Measurements from ENCODE around the gene PAQR7. TPM values are rescaled to one million over a fixed set of nuclear protein-coding genes. Genes with fewer than 3 reads are reported as not detected.

PAQR7 gene
- total RNA-seq, 1 donor from 2014 or later: 10.8 TPM

GRCh38 chr1:25876693-25877077 lies 1.2 kb upstream of the PAQR7 start:
- intact Hi-C loops (cut with DNase I): no loop called here
- Histone ChIP-seq H3K27me3 (no peaks in the 10 kb centered on the region), H3K4me3 (no peak overlapping the region), H3K36me3 (no peaks in the 10 kb centered on the region), H3K27ac (peak overlapping the region; percentile 83), H3K9me3 (no peaks in the 10 kb centered on the region), H3K4me1 (peaks cover 19% of the 10 kb centered on the region)
- TF ChIP-seq CTCF (IDR thresholded peaks at IDR 0.05): no peak
- ATAC-seq (no peak), DNase-seq (no peak)

- Histone ChIP-seq H3K36me3 (no peaks in the 10 kb centered on the region), H3K9me3 (no peaks in the 10 kb centered on the region), H3K4me1 (peaks cover 25% of the 10 kb centered on the region), H3K27me3 (no peaks in the 10 kb centered on the region), H3K27ac (peak overlapping the region; percentile 83), H3K4me3 (peak overlapping the region; percentile 69)
- DNase-seq (peak; percentile 80), ATAC-seq (peak; percentile 66)
- intact Hi-C loops (cut with DNase I): no loop called here
- TF ChIP-seq CTCF (IDR thresholded peaks at IDR 0.05): no peak
These were observed 566 bp upstream of the PAQR7 start for GRCh38 chr1:25875856-25876692.

GRCh38 chr1:25874635-25875153 lies 814 bp downstream of the PAQR7 start:
- Histone ChIP-seq H3K9me3 (no peaks in the 10 kb centered on the region), H3K27ac (peak overlapping the region; percentile 83), H3K36me3 (no peaks in the 10 kb centered on the region), H3K4me3 (peak overlapping the region; percentile 69), H3K4me1 (peaks cover 28% of the 10 kb centered on the region), H3K27me3 (no peaks in the 10 kb centered on the region)
- DNase-seq (no peak), ATAC-seq (no peak)
- TF ChIP-seq CTCF (IDR thresholded peaks at IDR 0.05): no peak
- intact Hi-C loops (cut with DNase I): no loop called here

- Histone ChIP-seq H3K4me1 (peaks cover 28% of the 10 kb centered on the region), H3K36me3 (no peaks in the 10 kb centered on the region), H3K4me3 (peak overlapping the region; percentile 69), H3K27ac (peak overlapping the region; percentile 83), H3K9me3 (no peaks in the 10 kb centered on the region), H3K27me3 (no peaks in the 10 kb centered on the region)
- ATAC-seq (no peak), DNase-seq (peak; percentile 16)
- TF ChIP-seq CTCF (IDR thresholded peaks at IDR 0.05): no peak
- intact Hi-C loops (cut with DNase I): no loop called here
These were observed 1.3 kb downstream of the PAQR7 start for GRCh38 chr1:25874209-25874608.

GRCh38 chr1:25873120-25873519 lies 2.4 kb downstream of the PAQR7 start:
- no peak overlapping the region for H3K27ac ChIP-seq
- peak; percentile 36 for DNase-seq
- no peak for TF ChIP-seq CTCF (IDR thresholded peaks at IDR 0.05)
- peaks cover 28% of the 10 kb centered on the region for H3K4me1 ChIP-seq
- no peaks in the 10 kb centered on the region for H3K27me3 ChIP-seq
- H3K9me3 ChIP-seq: no peaks in the 10 kb centered on the region
- ATAC-seq: no peak
- H3K36me3 ChIP-seq: no peaks in the 10 kb centered on the region
- intact Hi-C loops (cut with DNase I): no loop called here
- H3K4me3 ChIP-seq: no peak overlapping the region

All from upper lobe of right lung (tissue), 1 donor.